OCI-LY3 (cell line): ENCODE data around the gene IL23A.
"Not testable (repeated sequence)": the region's sequence is repeated elsewhere in the genome, so short reads cannot be mapped to it uniquely, and the experiment has no call there.

Source experiments
- H2AFZ ChIP-seq: fragments of 200-600, 300-600 bp; shearing (Covaris generic); 2 replicates; pipeline ENCODE4 v1.6.0; 2014; ENCODE audit warnings: antibody characterized with exemption, low read depth, low read length
- H3K27ac ChIP-seq: fragments of 200-600, 300-600 bp; sonication (generic); 2 replicates; pipeline ENCODE4 v1.5.1; 2014; ENCODE audit warnings: mild to moderate bottlenecking, low read length, moderate library complexity, mixed read lengths
- H3K27me3 ChIP-seq: fragments of 200-600, 300-600 bp; sonication (generic); 2 replicates; pipeline ENCODE4 v1.6.1; 2014; ENCODE audit warnings: low read depth, low read length, mixed read lengths
- H3K36me3 ChIP-seq: fragments of 200-600, 300-600 bp; sonication (generic); replicated peaks from 2 replicates; pipeline ENCODE3; 2014; ENCODE audit warnings: low read depth, low read length, mixed read lengths
- H3K4me1 ChIP-seq: fragments of 300-600, 200-600 bp; sonication (generic); 2 replicates; pipeline ENCODE4 v1.6.1; 2014; ENCODE audit warnings: low read length, mixed read lengths
- H3K4me2 ChIP-seq: fragments of 200-600, 300-600 bp; sonication (generic); 2 replicates; pipeline ENCODE4 v1.6.1; 2014; ENCODE audit warnings: low read length, mixed read lengths
- H3K4me3 ChIP-seq: fragments of 300-600, 200-600 bp; sonication (generic); 2 replicates; pipeline ENCODE4 v1.5.1; 2014; ENCODE audit warnings: antibody characterized with exemption, mild to moderate bottlenecking, low read length, moderate library complexity
- H3K79me2 ChIP-seq: fragments of 300-600, 200-600 bp; shearing (Covaris generic); 2 replicates; pipeline ENCODE4 v1.6.1; 2014; ENCODE audit warnings: mild to moderate bottlenecking, low read length, mixed read lengths
- H3K9ac ChIP-seq: fragments of 300-600, 200-600 bp; shearing (Covaris generic); 2 replicates; pipeline ENCODE4 v1.6.0; 2014; ENCODE audit warnings: mild to moderate bottlenecking, low read length, moderate library complexity
- H3K9me3 ChIP-seq: fragments of 200-600, 300-600 bp; shearing (Covaris generic); 2 replicates; pipeline ENCODE4 v1.6.1; 2014; ENCODE audit warnings: low read length, mixed read lengths; ENCODE audit not compliant: insufficient read depth
- H4K20me1 ChIP-seq: fragments of 200-600, 300-600 bp; sonication (generic); 2 replicates; pipeline ENCODE4 v1.6.1; 2016; ENCODE audit warnings: low read length, mixed read lengths; ENCODE audit not compliant: insufficient read depth
- EZH2phosphoT487 ChIP-seq: fragments of 200-600 bp; shearing (Covaris generic); IDR thresholded peaks from 2 replicates; pipeline ENCODE4 v1.6.1; 2018; ENCODE audit warnings: antibody characterized with exemption, mixed run types, low read depth
- TF ChIP-seq, protein P1 (sequence below): fragments of 200-600, 300-600 bp; sonication (generic); IDR thresholded peaks from 2 replicates; pipeline ENCODE4 v1.5.1; 2014; ENCODE audit warnings: antibody characterized with exemption, low read length, low read depth

The IL23A gene

GRCh38 chr12:56333679-56334489, 4.8 kb upstream of the IL23A start, which contains the start of gene PAN2:
Gene PAN2 (minus strand): TSS chr12:56334000. CDS start chr12:56333094, 906 bp downstream.
- peak within 1 kb of the TSS; percentile 97 for H3K4me2 ChIP-seq
- no peaks in the 10 kb centered on the region for H3K9me3 ChIP-seq
- TF ChIP-seq, protein P1, sequence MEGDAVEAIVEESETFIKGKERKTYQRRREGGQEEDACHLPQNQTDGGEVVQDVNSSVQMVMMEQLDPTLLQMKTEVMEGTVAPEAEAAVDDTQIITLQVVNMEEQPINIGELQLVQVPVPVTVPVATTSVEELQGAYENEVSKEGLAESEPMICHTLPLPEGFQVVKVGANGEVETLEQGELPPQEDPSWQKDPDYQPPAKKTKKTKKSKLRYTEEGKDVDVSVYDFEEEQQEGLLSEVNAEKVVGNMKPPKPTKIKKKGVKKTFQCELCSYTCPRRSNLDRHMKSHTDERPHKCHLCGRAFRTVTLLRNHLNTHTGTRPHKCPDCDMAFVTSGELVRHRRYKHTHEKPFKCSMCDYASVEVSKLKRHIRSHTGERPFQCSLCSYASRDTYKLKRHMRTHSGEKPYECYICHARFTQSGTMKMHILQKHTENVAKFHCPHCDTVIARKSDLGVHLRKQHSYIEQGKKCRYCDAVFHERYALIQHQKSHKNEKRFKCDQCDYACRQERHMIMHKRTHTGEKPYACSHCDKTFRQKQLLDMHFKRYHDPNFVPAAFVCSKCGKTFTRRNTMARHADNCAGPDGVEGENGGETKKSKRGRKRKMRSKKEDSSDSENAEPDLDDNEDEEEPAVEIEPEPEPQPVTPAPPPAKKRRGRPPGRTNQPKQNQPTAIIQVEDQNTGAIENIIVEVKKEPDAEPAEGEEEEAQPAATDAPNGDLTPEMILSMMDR = peak; percentile 52
- no peak for TF ChIP-seq EZH2phosphoT487
- H3K4me1 ChIP-seq = peaks cover 41% of the 10 kb centered on the region
- H3K36me3 ChIP-seq = no peaks in the 10 kb centered on the region
- H3K79me2 ChIP-seq = peaks cover 11% of the 10 kb centered on the region
- H3K4me3 ChIP-seq = peak within 1 kb of the TSS; percentile 84
- peak within 1 kb of the TSS; percentile 52 for H2AFZ ChIP-seq
- H3K9ac ChIP-seq = peak within 1 kb of the TSS; percentile 98
- H4K20me1 ChIP-seq = no peaks in the 10 kb centered on the region
- H3K27ac ChIP-seq = peak within 1 kb of the TSS; percentile 89
- no peaks in the 10 kb centered on the region for H3K27me3 ChIP-seq

DNA sequence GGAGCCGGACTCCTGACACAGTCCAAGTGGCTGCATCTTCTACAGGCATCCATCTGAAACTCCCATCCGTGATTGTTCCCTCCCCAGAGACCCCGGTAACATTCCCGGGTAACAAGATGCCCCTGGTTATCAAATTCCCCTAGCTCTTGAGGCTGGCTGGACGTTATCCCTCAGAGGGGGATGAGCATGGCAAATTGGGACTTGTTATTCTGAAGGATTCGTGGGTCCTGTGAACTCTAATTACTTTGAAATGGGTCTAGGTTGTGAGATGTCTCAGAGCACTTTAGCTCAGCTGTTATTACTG, 4.2 kb upstream of the IL23A start:
- Histone ChIP-seq H3K9me3 (no peaks in the 10 kb centered on the region), H2AFZ (no peak overlapping the region; the same call in 1 of the 2 replicates), H3K36me3 (no peaks in the 10 kb centered on the region), H3K4me1 (peaks cover 44% of the 10 kb centered on the region), H3K79me2 (peaks cover 11% of the 10 kb centered on the region), H3K27me3 (no peaks in the 10 kb centered on the region), H3K27ac (peak overlapping the region; percentile 89), H4K20me1 (no peaks in the 10 kb centered on the region), H3K4me2 (peak overlapping the region; percentile 85), H3K4me3 (peak overlapping the region; percentile 84), H3K9ac (peak overlapping the region; percentile 98)
- TF ChIP-seq, protein P1 = no peak
- TF ChIP-seq EZH2phosphoT487 = no peak

- H4K20me1 ChIP-seq, H2AFZ ChIP-seq, H3K27me3 ChIP-seq, H3K4me2 ChIP-seq, H3K9me3 ChIP-seq, H3K27ac ChIP-seq, H3K36me3 ChIP-seq, H3K9ac ChIP-seq, H3K4me3 ChIP-seq: not testable (repeated sequence)
- peaks cover 11% of the 10 kb centered on the region for H3K79me2 ChIP-seq
- H3K4me1 ChIP-seq = peaks cover 44% of the 10 kb centered on the region
Observed at GRCh38 chr12:56335527-56335926, 3.2 kb upstream of the IL23A start.

GRCh38 chr12:56336361-56337167, 2.1 kb upstream of the IL23A start:
- H3K9ac ChIP-seq = peak overlapping the region; percentile 6; the same call in 1 of the 2 replicates
- H3K36me3 ChIP-seq = no peaks in the 10 kb centered on the region
- H3K27me3 ChIP-seq = no peaks in the 10 kb centered on the region
- H3K4me3 ChIP-seq = 0 out of 2 replicates have a peak overlapping the region, but pooled peaks have one; percentile 18
- H3K4me1 ChIP-seq = peaks cover 44% of the 10 kb centered on the region
- H3K4me2 ChIP-seq = peak overlapping the region; percentile 51
- peak overlapping the region; percentile 86 for H2AFZ ChIP-seq
- peaks cover 11% of the 10 kb centered on the region for H3K79me2 ChIP-seq
- TF ChIP-seq, protein P1 = no peak
- TF ChIP-seq EZH2phosphoT487 = no peak
- H3K27ac ChIP-seq = peak overlapping the region; percentile 51
- no peaks in the 10 kb centered on the region for H3K9me3 ChIP-seq
- H4K20me1 ChIP-seq = no peaks in the 10 kb centered on the region
